GM21390 (cell line): ENCODE measurements around the gene ARID5B.

Experiments used
- ATAC-seq: cut with Tn5 transposase; IDR thresholded peaks from one replicate; pipeline ENCODE4 v1.9.1; 2021; ENCODE audit not compliant: unreplicated experiment

The ARID5B gene

GRCh38 chr10:62131724-62132123, 230.2 kb downstream of the ARID5B start:
- no peak for ATAC-seq

GRCh38 chr10:62133618-62134017, 232.1 kb downstream of the ARID5B start:
- ATAC-seq: peak; percentile 98

GRCh38 chr10:62136931-62137330, 235.4 kb downstream of the ARID5B start:
- no peak for ATAC-seq
